ENCODE results near the gene LRRC23.
"Not testable (repeated sequence)": the region's sequence is repeated elsewhere in the genome, so short reads cannot be mapped to it uniquely, and the experiment has no call there.

Gene LRRC23, protein sequence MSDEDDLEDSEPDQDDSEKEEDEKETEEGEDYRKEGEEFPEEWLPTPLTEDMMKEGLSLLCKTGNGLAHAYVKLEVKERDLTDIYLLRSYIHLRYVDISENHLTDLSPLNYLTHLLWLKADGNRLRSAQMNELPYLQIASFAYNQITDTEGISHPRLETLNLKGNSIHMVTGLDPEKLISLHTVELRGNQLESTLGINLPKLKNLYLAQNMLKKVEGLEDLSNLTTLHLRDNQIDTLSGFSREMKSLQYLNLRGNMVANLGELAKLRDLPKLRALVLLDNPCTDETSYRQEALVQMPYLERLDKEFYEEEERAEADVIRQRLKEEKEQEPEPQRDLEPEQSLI

DNA sequence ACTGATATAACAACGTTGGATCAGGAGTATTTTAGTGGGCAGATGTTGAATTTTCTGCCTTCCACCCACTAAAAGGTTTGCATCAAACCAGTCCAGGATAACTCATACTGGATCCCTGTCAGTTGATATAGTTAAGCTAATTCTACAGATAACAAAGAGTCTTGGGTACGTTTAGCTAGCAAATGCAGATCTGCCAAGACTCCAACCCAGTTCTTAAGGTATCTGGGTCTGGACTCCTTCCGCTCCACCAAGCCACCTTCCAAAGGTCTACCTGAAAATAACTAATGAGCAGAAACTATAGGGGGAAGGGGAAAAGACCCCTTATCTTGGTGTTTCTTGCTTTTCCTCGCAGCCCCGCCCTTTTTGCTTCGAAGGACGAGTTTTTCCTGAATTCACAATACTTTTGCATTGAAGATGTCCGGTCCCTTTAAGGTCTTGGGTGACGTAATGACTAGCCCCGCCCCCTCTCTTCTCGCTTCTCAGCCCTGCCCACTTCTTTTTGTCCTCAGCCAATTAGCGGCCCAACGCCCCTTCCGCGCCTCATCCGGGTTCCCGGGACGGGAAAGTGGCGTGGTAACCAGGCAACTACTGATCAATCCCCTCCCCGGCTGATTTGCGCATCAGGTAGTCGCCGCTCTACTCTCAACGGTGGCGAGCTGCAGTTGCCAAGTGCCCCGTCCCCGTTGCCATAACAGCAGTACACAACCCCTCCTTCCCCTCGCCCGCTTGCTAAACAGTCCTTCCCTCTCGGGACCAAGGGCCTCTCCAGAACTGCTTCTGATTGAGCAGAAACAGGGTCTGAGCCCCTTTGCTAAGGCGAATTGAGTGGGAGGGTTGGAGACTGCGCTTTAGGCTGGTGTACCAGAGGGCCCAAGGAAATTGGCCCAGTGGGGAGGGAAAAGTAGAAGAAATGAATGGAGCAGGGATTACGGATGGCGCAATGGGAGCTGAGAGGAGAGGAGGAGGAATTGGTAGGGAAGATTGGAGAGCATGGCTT lies at the start of gene LRRC23:
Gene LRRC23 (plus strand): TSS at position 543 of the 997 bp plus-strand sequence. CDS start 812 bp downstream, outside the sequence.
- peak; percentile 96 to 98 (median 97) for DNase-seq (ENCODE audit: low read depth in 3 of 3)

DNA sequence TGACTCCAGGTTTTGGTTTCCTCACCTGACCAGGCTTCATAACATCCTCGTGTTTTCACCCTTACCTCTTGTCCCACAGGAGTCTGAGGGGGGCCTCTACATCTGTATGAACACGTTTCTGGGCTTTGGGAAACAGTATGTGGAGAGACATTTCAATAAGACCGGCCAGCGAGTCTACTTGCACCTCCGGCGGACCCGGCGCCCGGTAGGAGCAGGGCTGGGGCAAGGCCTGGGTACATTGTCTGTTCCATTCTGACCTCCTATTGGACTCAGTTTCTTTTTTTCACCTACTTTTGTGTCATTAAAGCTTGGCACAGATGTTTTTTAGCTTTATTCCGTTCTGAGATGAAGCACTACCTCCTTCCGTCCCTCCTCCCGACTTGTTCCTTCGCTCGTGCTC lies 49.3 kb upstream of the LRRC23 start:
- DNase-seq (ENCODE audit: low read depth in 3 of 3): no peak

DNA sequence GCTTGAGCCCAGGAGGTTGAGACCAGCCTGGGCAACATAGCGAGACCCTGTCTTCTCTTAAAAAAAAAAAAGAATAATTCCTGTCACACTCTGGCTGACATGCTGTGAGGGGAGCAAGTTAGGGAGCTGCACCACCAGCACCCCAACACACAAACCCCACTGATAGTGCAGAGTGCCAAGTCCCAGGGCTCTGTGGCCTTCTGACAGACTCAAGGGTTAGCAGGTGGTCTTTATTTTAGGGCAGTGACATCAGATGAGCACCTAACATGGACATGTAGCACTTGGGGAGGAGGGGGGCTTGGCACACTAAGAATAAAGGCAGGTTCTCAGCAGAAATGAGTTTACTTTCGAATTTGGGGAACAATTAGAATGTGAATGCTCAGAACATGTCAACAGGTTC lies 45.8 kb upstream of the LRRC23 start:
- no peak for DNase-seq (ENCODE audit: low read depth in 3 of 3)

DNA sequence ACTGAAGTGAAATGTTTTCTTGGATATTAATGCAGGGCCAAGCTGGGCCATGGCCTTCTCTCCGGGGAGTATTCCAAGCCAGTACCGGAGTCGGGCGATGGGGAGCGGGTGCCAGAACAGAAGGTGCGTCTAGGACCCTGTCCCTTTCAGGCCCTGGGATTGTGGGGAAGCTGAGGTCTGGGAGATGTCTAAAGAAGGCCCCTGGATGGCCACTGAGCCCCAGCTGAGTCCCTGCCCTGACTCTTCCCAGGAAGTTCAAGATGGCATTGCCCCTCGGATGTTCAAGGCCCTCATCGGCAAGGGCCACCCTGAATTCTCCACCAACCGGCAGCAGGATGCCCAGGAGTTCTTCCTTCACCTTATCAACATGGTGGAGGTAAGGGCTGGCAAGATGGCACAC lies 44.5 kb upstream of the LRRC23 start:
- no peak for DNase-seq (ENCODE audit: low read depth in 3 of 3)

DNA sequence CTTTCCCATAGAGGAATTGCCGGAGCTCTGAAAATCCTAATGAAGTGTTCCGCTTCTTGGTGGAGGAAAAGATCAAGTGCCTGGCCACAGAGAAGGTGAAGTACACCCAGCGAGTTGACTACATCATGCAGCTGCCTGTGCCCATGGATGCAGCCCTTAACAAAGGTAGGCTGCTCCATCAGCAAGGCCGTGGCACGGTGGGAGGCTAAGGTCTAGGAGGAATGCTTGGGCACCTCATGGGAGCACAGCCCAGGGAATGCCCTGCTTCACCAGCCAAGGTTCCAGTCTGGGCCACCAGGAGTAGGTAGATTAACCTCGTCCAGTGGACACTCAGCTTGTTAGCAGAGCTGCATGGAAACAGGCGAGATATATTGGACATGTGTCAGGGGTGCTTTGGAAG lies 43.7 kb upstream of the LRRC23 start:
- DNase-seq (ENCODE audit: low read depth in 3 of 3): no peak

DNA sequence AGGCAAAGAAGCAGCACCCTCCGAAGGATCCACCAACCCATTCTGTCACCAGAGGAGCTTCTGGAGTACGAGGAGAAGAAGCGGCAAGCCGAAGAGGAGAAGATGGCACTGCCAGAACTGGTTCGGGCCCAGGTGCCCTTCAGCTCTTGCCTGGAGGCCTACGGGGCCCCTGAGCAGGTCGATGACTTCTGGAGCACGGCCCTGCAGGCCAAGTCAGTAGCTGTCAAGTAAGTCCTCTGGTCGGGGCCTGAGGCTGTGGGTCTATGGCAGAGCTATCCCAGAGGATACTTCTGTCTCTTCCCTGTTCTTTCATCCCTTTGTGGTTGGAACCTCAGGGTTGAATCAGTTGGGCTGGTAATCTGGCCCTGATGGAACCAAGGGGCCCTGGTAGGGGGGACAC lies 43.2 kb upstream of the LRRC23 start:
- no peak for DNase-seq (ENCODE audit: low read depth in 3 of 3)

DNA sequence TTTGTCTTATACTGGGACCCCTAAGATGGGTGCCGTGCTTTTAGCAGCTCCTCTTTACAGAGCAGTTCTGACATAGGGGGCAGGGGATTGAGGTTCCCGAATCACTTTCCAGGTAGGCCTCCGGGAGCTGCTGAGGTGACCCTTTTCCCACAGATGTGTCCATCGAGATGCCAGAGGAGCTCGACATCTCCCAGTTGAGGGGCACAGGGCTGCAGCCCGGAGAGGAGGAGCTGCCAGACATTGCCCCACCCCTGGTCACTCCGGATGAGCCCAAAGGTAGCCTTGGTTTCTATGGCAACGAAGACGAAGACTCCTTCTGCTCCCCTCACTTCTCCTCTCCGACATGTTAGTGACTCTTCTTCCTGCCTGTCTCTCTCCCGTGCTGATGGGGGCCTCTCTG lies 41.6 kb upstream of the LRRC23 start:
- no peak for DNase-seq (ENCODE audit: low read depth in 3 of 3)

DNA sequence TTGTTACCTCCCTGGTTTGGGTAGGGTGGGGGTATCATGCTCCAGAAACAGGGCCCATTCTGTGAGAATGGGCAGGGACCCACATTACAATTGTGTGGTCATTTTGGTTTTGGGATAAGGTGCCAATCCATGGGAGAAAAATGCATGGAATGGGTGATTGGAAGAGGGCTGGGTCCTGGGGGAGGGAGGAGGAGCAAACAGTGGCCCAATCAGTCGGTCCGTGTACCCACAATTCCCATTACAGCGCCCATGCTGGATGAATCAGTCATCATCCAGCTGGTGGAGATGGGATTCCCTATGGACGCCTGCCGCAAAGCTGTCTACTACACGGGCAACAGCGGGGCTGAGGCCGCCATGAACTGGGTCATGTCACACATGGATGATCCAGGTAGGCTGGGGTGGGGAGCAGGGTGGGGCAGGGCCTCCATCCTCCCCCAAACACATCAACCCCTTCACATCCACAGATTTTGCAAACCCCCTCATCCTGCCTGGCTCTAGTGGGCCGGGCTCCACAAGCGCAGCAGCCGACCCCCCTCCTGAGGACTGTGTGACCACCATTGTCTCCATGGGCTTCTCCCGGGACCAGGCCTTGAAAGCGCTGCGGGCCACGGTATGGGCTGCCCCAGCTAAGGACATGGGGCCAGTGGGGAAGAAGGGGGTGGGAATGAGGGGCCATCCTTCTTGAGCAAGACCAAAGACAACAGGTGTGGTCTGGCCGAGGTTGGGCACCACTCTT lies 40.9 kb upstream of the LRRC23 start:
- no peak for DNase-seq (ENCODE audit: low read depth in 3 of 3)

DNA sequence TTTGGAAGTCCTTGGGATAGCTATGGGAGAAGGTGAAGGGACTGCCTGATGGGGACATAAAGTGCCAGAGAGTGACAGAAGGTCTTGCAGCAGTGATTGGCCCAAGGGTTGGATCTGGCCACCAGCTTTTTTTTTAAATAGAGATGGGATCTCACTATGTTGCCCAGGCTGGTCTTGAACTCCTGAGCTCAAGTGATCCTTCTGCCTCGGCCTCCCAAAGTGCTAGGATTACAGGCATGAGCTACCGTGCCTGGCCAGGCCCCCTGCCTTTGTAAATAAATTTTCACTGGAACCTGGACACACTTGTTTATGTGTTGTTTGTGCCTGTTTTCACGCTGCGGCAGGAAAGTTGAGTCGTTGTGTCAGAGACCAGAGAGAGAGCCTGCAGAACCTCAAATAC lies 39.3 kb upstream of the LRRC23 start:
- DNase-seq (ENCODE audit: low read depth in 3 of 3): not testable (repeated sequence)

DNA sequence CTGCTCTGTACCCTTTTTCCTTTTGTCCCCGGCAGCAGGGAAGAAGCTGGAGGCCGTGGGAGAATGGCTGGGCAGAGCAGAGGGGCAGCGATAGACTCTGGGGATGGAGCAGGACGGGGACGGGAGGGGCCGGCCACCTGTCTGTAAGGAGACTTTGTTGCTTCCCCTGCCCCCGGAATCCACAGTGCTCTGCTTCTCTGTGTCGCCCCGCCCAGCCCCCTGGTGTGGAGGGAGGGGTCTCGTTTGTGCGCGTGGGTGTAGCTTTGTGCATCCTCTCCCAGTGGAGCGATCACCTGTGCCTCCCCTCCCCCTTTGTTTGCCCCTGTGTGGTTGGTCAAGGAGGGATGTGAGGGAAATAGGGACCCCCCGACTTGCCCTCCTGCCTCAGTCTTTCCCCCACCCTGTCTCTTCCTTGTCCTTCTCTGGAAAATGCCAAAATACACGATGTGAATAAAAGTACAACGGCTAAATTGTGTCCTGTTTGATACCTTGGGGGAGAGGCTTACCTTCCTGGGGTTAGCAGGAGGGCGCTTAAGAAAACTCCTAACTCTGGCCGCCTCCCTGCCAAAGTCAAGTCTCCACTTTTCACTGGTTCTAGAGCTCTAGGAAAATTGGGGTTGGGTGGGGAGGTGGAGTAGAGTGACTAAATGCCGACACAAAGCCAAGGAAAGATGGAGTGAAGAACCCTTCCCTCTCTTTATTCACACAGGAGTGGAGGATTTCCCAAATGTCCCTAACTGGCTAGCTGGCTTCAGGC lies 38.3 kb upstream of the LRRC23 start:
- DNase-seq (ENCODE audit: low read depth in 3 of 3): no peak

DNA sequence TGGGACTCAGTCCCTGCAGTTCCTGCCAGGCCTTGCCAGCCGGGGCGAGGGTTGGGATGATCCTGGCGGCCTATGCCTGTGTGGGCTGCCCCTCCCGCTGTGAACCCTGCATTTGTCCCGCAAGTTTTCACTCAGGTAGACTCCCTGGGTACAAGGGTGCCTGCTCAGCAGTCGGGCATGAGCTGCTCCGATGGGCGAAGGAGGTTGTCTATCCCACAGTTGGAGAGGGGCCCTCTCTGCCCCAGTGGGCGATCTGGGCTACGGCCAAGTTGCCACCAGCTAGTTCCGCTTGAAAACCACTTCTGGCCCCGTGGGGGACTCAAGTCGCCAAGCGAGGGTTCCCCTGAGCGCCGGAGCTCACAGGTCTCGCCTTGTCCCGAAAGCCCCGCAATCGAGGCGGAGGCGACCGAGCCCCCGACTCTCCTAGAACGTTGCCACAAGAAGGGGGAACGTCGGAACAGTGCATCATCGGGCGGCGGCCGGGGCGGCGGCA lies 37.7 kb upstream of the LRRC23 start:
- no peak for DNase-seq (ENCODE audit: low read depth in 3 of 3)

DNA sequence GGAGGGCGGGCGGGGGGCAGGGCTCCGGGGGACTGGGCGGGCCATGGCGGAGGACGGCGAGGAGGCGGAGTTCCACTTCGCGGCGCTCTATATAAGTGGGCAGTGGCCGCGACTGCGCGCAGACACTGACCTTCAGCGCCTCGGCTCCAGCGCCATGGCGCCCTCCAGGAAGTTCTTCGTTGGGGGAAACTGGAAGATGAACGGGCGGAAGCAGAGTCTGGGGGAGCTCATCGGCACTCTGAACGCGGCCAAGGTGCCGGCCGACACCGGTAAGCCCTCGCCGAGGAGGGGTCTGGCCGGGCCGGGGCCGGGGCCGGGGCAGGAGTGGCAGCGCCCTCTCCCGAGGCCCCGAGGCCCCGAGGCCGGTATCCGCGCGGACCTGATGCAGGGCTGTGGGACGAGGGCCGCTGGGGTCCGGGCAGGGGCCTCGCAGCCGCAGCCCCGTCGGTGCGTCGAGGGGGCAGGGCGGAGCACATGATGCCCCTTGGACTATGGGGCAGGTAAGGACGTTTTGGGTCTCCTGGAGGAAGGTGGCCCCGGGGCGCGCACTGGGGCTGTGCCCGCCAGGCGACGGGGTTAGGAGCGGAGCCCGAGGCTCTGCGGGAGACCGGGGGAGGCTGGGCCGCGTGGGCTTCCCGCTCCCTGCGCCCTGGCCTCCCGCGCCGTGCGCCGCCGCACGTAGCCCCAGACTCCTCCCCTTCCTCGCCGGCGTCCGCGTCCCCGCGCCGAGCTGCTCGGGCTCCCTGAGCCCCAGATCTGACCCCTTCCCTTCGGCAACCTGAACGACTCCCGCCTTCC lies 37.0 kb upstream of the LRRC23 start, which contains the start of gene TPI1:
Gene TPI1 (plus strand): TSS at position 119 of the 798 bp plus-strand sequence. CDS start 36 bp downstream, at position 155.
- peak in 2 of 3 experiments; percentile 73 to 79 for DNase-seq (ENCODE audit: low read depth in 3 of 3)

DNA sequence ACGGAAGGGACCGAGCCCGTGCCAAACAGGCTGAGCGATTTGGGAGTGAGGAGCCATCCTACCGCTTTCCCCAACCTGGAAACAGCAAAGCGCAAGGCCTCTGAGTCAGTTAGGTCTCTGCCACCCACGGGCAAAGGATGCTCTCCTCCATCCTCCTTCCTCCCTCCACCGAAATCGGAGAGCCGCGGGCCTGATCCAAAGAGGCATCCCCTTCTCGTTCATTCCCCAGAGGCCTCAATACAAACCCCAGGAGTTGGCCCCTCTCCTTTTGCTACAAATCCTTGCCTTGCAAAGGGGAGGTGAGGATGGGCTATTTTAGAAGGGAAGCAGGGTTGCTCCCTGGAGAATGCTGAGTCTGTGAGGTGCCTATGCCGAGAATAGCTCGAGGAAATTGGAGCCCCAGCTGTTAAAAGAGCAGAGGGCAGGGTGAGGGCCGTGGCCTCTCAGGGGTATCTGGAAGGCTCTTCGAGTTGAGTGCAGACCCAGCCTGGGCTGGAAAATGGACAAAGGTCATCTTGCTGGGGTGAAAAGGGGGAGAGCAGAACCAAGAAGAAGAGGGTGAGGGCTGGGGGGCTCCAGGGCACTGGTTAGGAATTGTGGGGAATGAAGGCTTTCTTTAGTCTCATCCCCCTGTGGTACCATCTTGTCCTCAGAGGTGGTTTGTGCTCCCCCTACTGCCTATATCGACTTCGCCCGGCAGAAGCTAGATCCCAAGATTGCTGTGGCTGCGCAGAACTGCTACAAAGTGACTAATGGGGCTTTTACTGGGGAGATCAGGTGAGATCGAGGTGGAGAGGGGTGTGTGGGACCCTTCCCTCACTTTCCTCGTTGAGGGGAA lies 36.2 kb upstream of the LRRC23 start:
- DNase-seq (ENCODE audit: low read depth in 3 of 3): no peak

DNA sequence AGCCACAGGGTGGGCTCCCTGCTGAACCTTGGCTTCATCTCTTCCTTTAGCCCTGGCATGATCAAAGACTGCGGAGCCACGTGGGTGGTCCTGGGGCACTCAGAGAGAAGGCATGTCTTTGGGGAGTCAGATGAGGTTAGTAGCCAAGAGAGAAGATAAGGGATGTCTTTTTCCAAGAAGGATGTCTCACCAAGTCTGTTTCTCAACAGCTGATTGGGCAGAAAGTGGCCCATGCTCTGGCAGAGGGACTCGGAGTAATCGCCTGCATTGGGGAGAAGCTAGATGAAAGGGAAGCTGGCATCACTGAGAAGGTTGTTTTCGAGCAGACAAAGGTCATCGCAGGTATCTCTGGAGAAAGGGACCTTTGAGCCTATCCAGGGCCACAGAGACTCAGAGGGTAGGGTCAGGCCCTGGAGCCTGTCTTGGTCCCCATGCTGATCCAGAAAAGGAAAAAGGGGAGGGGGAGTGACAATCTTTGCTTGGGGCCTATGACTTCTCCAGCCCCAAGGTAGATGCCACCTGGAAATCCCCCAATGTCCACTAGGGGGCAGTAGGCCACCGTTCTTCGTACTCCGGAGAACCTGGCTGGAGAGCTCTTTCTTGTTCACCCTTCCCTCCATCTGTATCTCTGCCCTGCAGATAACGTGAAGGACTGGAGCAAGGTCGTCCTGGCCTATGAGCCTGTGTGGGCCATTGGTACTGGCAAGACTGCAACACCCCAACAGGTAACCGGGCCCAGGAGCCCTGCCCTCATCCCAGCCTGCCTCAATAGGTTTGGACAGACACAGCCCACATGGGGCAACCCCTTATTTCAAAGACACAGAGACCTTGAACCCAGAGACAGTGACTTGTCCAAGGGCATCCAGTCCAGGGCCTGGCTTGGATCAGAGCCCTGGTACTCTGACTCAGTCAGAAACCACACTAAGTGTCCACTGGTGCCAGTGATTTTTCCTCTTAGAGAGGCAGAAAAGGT lies 35.3 kb upstream of the LRRC23 start:
- DNase-seq (ENCODE audit: low read depth in 3 of 3): peak; percentile 67 to 82 (median 76)

DNA sequence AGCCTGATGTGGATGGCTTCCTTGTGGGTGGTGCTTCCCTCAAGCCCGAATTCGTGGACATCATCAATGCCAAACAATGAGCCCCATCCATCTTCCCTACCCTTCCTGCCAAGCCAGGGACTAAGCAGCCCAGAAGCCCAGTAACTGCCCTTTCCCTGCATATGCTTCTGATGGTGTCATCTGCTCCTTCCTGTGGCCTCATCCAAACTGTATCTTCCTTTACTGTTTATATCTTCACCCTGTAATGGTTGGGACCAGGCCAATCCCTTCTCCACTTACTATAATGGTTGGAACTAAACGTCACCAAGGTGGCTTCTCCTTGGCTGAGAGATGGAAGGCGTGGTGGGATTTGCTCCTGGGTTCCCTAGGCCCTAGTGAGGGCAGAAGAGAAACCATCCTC lies 34.3 kb upstream of the LRRC23 start:
- DNase-seq (ENCODE audit: low read depth in 3 of 3): not testable (repeated sequence)

DNA sequence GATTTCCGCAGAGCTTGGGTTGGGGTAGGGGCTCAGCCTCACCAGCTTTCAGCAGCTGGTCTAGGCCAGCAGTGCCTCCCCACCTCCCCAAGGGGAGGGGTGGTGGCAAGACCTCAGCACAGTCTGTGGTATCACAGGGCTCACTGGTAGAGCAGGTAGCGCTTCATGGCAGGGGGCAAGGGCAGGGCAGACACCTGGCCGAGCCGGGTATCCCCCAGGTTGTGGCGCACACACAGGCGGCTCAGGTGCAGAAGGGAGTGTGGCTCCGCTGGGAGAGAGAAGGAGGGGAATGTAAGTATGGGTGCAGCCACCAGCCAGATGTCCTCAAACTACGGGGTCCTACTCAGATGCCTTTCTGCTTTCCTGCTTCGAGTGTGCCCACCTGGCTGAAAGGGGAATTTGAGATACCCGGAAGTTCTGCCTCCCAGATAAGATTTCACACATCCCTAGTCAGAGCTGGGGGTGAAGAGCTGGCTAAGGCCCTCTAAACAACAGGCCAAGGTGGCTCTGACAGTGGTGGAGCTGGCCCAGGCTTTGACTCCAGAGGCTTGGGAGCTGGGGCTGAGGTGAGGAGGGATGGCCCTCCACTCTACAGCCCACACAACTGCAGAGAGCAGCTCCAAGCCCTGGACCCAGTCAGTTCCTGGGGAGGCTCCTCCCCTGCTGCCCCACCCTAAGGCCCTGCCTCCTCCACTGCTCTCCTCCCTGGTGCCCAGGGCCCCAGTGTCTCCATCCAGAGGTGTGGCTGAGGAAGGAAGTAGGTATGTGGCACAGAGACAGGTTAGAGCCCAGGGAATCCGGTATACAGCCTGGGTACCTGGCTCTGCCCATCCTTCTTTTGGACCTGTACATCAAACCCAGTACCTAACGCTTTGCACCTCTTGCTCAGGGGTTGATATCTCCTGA lies 33.3 kb upstream of the LRRC23 start:
- peak in 1 of 3 experiments; percentile 62 for DNase-seq (ENCODE audit: low read depth in 3 of 3)
